Measurements from ENCODE around the gene SNUPN. TPM values are rescaled to one million over a fixed set of nuclear protein-coding genes. Genes with fewer than 3 reads are reported as not detected.

SNUPN gene
- total RNA-seq, 2 experiments from 2014 or later: 44.4 to 71.1 TPM

DNA sequence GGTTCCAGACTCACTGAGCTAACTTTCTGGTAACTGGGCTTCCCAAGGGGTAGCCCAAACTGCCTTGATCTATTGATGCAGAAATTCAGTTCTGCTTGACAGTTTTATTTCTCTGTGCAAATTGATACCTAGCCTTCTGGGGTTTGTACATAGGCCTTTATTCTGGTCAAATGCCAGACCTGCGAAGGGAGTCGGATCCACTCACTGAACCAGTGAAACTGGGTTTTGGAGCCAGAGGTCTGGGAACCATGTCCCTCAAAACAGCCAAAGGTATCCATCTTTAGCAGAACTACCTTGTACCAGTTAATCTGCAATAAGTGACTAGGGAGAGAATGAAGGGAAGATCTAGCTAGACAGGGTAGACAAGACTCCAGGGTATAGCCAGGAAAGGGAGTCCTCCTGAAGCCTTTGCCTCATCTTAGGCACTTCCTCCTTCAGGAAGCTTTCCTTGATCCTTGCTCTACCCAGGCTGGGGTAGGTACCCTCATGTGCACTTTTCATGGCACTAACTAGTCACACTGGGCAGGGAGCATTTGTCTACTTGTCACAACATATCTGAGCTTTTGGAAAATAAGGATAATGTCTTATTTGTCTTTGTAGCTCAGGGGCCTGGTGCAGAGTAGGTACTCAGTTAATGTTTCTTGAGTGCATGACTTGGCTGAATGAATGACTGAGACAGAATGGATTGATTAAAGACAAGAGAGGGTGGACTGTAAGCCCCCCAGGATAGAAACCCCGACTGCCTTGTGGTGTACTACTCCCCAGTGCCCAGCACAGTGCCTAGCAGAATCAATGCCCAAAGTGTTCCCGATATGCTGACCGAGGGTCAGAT, 20.8 kb upstream of the SNUPN start:
- Histone ChIP-seq H2AFZ (ENCODE audit: low read length) (no peak overlapping the region), H3K27ac (ENCODE audit: low read depth, low read length, poor library complexity, severe bottlenecking) (no peak overlapping the region), H3K4me3 (ENCODE audit: low read depth, low read length, poor library complexity, severe bottlenecking) (no peak overlapping the region), H3K4me2 (ENCODE audit: low read length) (no peak overlapping the region), H3K4me1 (ENCODE audit: insufficient read depth, low read length, poor library complexity, severe bottlenecking) (peaks cover 18% of the 10 kb centered on the region), H3K9me2 (ENCODE audit: insufficient read depth, low read length) (no peaks in the 10 kb centered on the region), H3K9me3 (ENCODE audit: low read length) (no peaks in the 10 kb centered on the region), H3K36me3 (ENCODE audit: insufficient read depth, low read length) (no peaks in the 10 kb centered on the region), H3K79me2 (ENCODE audit: insufficient read depth, low read depth, low read length) (no peaks in the 10 kb centered on the region), H4K20me1 (ENCODE audit: insufficient read depth, low read length) (no peaks in the 10 kb centered on the region)
- TF ChIP-seq CTCF (conservative IDR thresholded peaks at IDR 0.05; ENCODE audit: low read length) (no peak), EZH2phosphoT487 (IDR thresholded peaks at IDR 0.05; ENCODE audit: borderline replicate concordance, low read depth, low read length) (no peak)
- no peak for DNase-seq (ENCODE audit: low spot score)
- intact Hi-C loops (cut with micrococcal nuclease; ENCODE audit: unreplicated experiment): no loop called here
- CTCF ChIA-PET (ENCODE audit: unreplicated experiment): no interaction called here
- BruUV-seq (replicated peaks): no TSS peak
- POLR2A ChIA-PET: no interaction called here

- no peaks in the 10 kb centered on the region for H3K9me3 ChIP-seq (ENCODE audit: low read length)
- no peak overlapping the region for H2AFZ ChIP-seq (ENCODE audit: low read length)
- H3K4me3 ChIP-seq (ENCODE audit: low read depth, low read length, poor library complexity, severe bottlenecking): no peak overlapping the region
- H3K4me2 ChIP-seq (ENCODE audit: low read length): no peak overlapping the region
- H3K9me2 ChIP-seq (ENCODE audit: insufficient read depth, low read length): no peaks in the 10 kb centered on the region
- CTCF ChIA-PET (ENCODE audit: unreplicated experiment): no interaction called here
- POLR2A ChIA-PET: interaction anchor here (0.6 kb wide), 1 partner anchor 190 kb away, joined by 3 read pairs; no protein-coding TSS in a partner anchor
- DNase-seq (ENCODE audit: low spot score): no peak
- TF ChIP-seq CTCF (conservative IDR thresholded peaks at IDR 0.05; ENCODE audit: low read length): no peak
- TF ChIP-seq EZH2phosphoT487 (IDR thresholded peaks at IDR 0.05; ENCODE audit: borderline replicate concordance, low read depth, low read length): no peak
- no TSS peak for BruUV-seq (replicated peaks)
- H4K20me1 ChIP-seq (ENCODE audit: insufficient read depth, low read length): peaks cover 3% of the 10 kb centered on the region; the same call in 1 of the 2 replicates
- 0 out of 2 replicates have a peak, but pooled peaks cover 2% of the 10 kb centered on the region for H3K36me3 ChIP-seq (ENCODE audit: insufficient read depth, low read length)
- intact Hi-C loops (cut with micrococcal nuclease; ENCODE audit: unreplicated experiment): loop anchor here (5.0 kb wide), 1 partner anchor 297 kb away; the partner anchor contains the start of gene NEIL1
- H3K79me2 ChIP-seq (ENCODE audit: insufficient read depth, low read depth, low read length): peaks cover 5% of the 10 kb centered on the region
- peaks cover 24% of the 10 kb centered on the region for H3K4me1 ChIP-seq (ENCODE audit: insufficient read depth, low read length, poor library complexity, severe bottlenecking)
- H3K27ac ChIP-seq (ENCODE audit: low read depth, low read length, poor library complexity, severe bottlenecking): no peak overlapping the region
Observed at GRCh38 chr15:75644376-75644775, 18.9 kb upstream of the SNUPN start.

DNA sequence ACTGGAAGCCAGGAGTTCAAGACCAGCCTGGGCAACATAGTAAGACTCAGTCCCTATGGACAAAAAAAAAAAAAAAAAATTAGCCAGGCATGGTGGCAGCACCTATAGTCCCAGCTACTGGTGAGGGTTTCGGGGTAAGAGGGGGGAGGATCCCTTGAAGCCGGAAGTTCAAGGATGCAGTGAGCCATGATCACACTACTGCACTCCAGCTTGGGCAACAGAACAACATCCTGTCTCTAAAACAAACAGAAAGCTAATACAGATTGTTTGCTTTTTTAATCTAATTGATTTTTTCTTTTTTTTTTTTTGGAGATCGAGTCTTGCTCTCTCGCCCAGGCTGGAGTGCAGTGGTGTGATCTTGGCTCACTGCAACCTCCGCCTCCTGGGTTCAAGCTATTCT, 16.1 kb upstream of the SNUPN start:
- Histone ChIP-seq H3K4me3 (ENCODE audit: low read depth, low read length, poor library complexity, severe bottlenecking) (no peak overlapping the region), H3K9me2 (ENCODE audit: insufficient read depth, low read length) (no peaks in the 10 kb centered on the region), H3K4me2 (ENCODE audit: low read length) (peak overlapping the region; percentile 41), H3K36me3 (ENCODE audit: insufficient read depth, low read length) (peaks cover 28% of the 10 kb centered on the region), H2AFZ (ENCODE audit: low read length) (peak overlapping the region; percentile 20; the same call in 1 of the 2 replicates), H3K27ac (ENCODE audit: low read depth, low read length, poor library complexity, severe bottlenecking) (peak overlapping the region; percentile 85), H3K4me1 (ENCODE audit: insufficient read depth, low read length, poor library complexity, severe bottlenecking) (peaks cover 31% of the 10 kb centered on the region), H4K20me1 (ENCODE audit: insufficient read depth, low read length) (peaks cover 26% of the 10 kb centered on the region), H3K9me3 (ENCODE audit: low read length) (no peaks in the 10 kb centered on the region), H3K79me2 (ENCODE audit: insufficient read depth, low read depth, low read length) (peaks cover 33% of the 10 kb centered on the region)
- ChIA-PET POLR2A (interaction anchor here (0.6 to 3.5 kb wide), 9 partner anchors 9 to 694 kb away, joined by 3 to 23 read pairs (median 5); partner anchors contain the start of genes MAN2C1 and SIN3A), CTCF (ENCODE audit: unreplicated experiment) (no interaction called here)
- BruUV-seq (replicated peaks): no TSS peak
- TF ChIP-seq CTCF (conservative IDR thresholded peaks at IDR 0.05; ENCODE audit: low read length) (no peak), EZH2phosphoT487 (IDR thresholded peaks at IDR 0.05; ENCODE audit: borderline replicate concordance, low read depth, low read length) (no peak)
- intact Hi-C loops (cut with micrococcal nuclease; ENCODE audit: unreplicated experiment): loop anchor here (1.0 to 5.0 kb wide), 4 partner anchors 63 to 294 kb away; partner anchors contain the start of genes MAN2C1, NEIL1 and PTPN9
- DNase-seq (ENCODE audit: low spot score): peak; percentile 78
